Right lobe of liver (tissue), 6 donors: ENCODE results near the gene CYB5R3. TPM values are rescaled to one million over a fixed set of nuclear protein-coding genes. Genes with fewer than 3 reads are reported as not detected.

Experiments
- ATAC-seq, 4 donors: fragments of 200-7000 bp; cut with Tn5 transposase; one replicate each; pipeline ENCODE4 v1.9.1; 2020; ENCODE audit warnings: mild to moderate bottlenecking in 4 of 4, moderate library complexity in 4 of 4
- DNase-seq, 3 donors: peaks; one replicate each; pipeline ENCODE4 v3.0.0-alpha.2; 2020
- H3K27ac ChIP-seq, 3 donors: fragments of 200-600 bp; one replicate each; pipeline ENCODE4 v1.8.0; 2022
- H3K27me3 ChIP-seq, 2 donors: fragments of 200-600 bp; one replicate each; pipeline ENCODE4 v1.8.0; 2022
- H3K36me3 ChIP-seq, 4 donors: fragments of 200-600 bp; sonication (generic) in 1 of 4; one replicate each; pipeline versions ENCODE4 v1.5.1 to v1.8.0; 2017 to 2022; ENCODE audit warnings: control low read depth in 1 of 4
- H3K4me1 ChIP-seq, 4 donors: fragments of 200-600 bp; sonication (generic) in 1 of 4; one replicate each; pipeline versions ENCODE4 v1.5.1 to v1.8.0; 2017 to 2022; ENCODE audit warnings: control low read depth in 1 of 4
- H3K4me3 ChIP-seq, 3 donors: fragments of 200-600 bp; one replicate each; pipeline ENCODE4 v1.8.0; 2022
- H3K9me3 ChIP-seq, 4 donors: fragments of 200-600 bp; sonication (generic) in 1 of 4; one replicate each; pipeline versions ENCODE4 v1.5.1 to v1.8.0; 2017 to 2022; ENCODE audit warnings: control low read depth in 1 of 4
- CTCF ChIP-seq, 4 donors: fragments of 200-600 bp in 3 of 4; fragments of 450-650 bp in 1 of 4; IDR thresholded peaks; one replicate each; pipeline versions ENCODE4 v1.5.1 to v1.8.0; 2016 to 2022; ENCODE audit warnings: antibody characterized with exemption in 4 of 4, mild to moderate bottlenecking in 2 of 4
- POLR2A ChIP-seq: fragments of 450-650 bp; IDR thresholded peaks from one replicate; pipeline ENCODE4 v1.6.1; 2017; ENCODE audit warnings: antibody characterized with exemption, mild to moderate bottlenecking
- WGBS: methylation state at CpG from one replicate; pipeline ENCODE4 v1.1.6; 2018; ENCODE audit warnings: low coverage, low lambda C conversion rate; ENCODE audit not compliant: insufficient coverage; ENCODE audit errors: missing lambda C conversion rate; 5-methylcytosine and 5-hydroxymethylcytosine counted together
- intact Hi-C, 2 donors: fragments of 100-400 bp; cut with DNase I; formaldehyde crosslinking; loops; one replicate each; pipeline versions ENCODE4 v1.11.2 to v1.14.1; 2022
- total RNA-seq, 6 experiments: library from RNA; depleted of rRNA in 2 of 6; stranded (reverse); fragments of >200 nt in 2 of 6; fragmentation: NEBNext Ultra II Directional in 3 of 6; extraction: Animal tissue kit (Norgen Biotek cat#: 25700) in 3 of 6; gene quantifications; one replicate each; pipeline versions ENCODE4 v1.1.0 to v1.2.4, GENCODE V29; 2016 to 2023
- donor health status: DM: no; HTN: yes; CAD: no.
- donor health status: DM: no; HTN: no; CAD: no.
- donor health status: DM: no; HTN: no; CAD: no.
- donor health status: DM: no; HTN: yes; CAD: no.
- donor health status: DM: no; HTN: yes; CAD: no.

Gene CYB5R3
- total RNA-seq, 6 experiments from 2014 or later, result 146 to 211 (median 170) TPM

GRCh38 chr22:42623756-42624441 is 25.3 kb downstream of the CYB5R3 start:
- Histone ChIP-seq H3K27me3 (no peaks in the 10 kb centered on the region), H3K4me1 (peaks cover 0 to 24% (median 0%) of the 10 kb centered on the region in 4 donors), H3K36me3 (peaks cover 5 to 52% (median 27%) of the 10 kb centered on the region in 4 donors), H3K4me3 (no peak overlapping the region), H3K9me3 (no peaks in the 10 kb centered on the region), H3K27ac (no peak overlapping the region)
- WGBS, result 73% methylated on average over 15 of the region's 29 CpGs
- DNase-seq (no peak), ATAC-seq (no peak)
- intact Hi-C loops, result no loop called here
- TF ChIP-seq CTCF (IDR thresholded peaks at IDR 0.05) (no peak), POLR2A (no peak)

GRCh38 chr22:42623301-42623751 is 25.9 kb downstream of the CYB5R3 start:
- Histone ChIP-seq H3K4me3 (no peak overlapping the region), H3K36me3 (peaks cover 5 to 47% (median 24%) of the 10 kb centered on the region in 4 donors), H3K27ac (no peak overlapping the region), H3K27me3 (no peaks in the 10 kb centered on the region), H3K9me3 (no peaks in the 10 kb centered on the region), H3K4me1 (peaks cover 0 to 24% (median 0%) of the 10 kb centered on the region in 4 donors)
- ATAC-seq, result peak in 2 of 4 donors; percentile 3 to 7
- WGBS, result no CpG with 5 or more reads among the region's 18 CpGs
- no peak for DNase-seq
- intact Hi-C loops, result no loop called here
- TF ChIP-seq POLR2A (no peak), CTCF (IDR thresholded peaks at IDR 0.05) (no peak)

GRCh38 chr22:42622061-42622710 is 27.0 kb downstream of the CYB5R3 start:
- TF ChIP-seq CTCF (IDR thresholded peaks at IDR 0.05) (no peak), POLR2A (no peak)
- no peak overlapping the region for H3K4me3 ChIP-seq
- no peaks in the 10 kb centered on the region for H3K27me3 ChIP-seq
- peaks cover 0 to 36% (median 15%) of the 10 kb centered on the region in 4 donors for H3K36me3 ChIP-seq
- no peak for DNase-seq
- WGBS, result 77% methylated on average over 8 of the region's 20 CpGs
- no peak for ATAC-seq
- H3K27ac ChIP-seq, result no peak overlapping the region
- intact Hi-C loops, result no loop called here
- peaks cover 0 to 27% (median 0%) of the 10 kb centered on the region in 4 donors for H3K4me1 ChIP-seq
- no peaks in the 10 kb centered on the region for H3K9me3 ChIP-seq

- ATAC-seq (peak; percentile 66 to 81 (median 75)), DNase-seq (peak in 2 of 3 donors; percentile 75 to 77)
- H3K27me3 ChIP-seq, result no peaks in the 10 kb centered on the region
- WGBS, result 30% methylated on average over 1 of the region's 11 CpGs
- H3K4me3 ChIP-seq, result no peak overlapping the region
- peaks cover 0 to 28% (median 0%) of the 10 kb centered on the region in 4 donors for H3K4me1 ChIP-seq
- H3K9me3 ChIP-seq, result no peaks in the 10 kb centered on the region
- peaks cover 0 to 29% (median 11%) of the 10 kb centered on the region in 4 donors for H3K36me3 ChIP-seq
- intact Hi-C loops, result no loop called here
- H3K27ac ChIP-seq, result no peak overlapping the region
- TF ChIP-seq CTCF (IDR thresholded peaks at IDR 0.05) (peak; percentile 84 to 96 (median 90)), POLR2A (no peak)
Observed at GRCh38 chr22:42621505-42622002, 27.6 kb downstream of the CYB5R3 start.
